MCF 10A (cell line): ENCODE measurements around the gene UACA. TPM values are rescaled to one million over a fixed set of nuclear protein-coding genes. Genes with fewer than 3 reads are reported as not detected.

Experiments
- BruUV-seq: library from RNA; stranded (reverse); fragments of 400-500 nt; replicated peaks from 2 replicates; lab custom pipeline; 2021; lab: Mats Ljungman, UMichigan
- CTCF ChIA-PET: fragments of 300-600 bp; sonication (Branson Sonifier 250); formaldehyde crosslinking; extraction: SDS; loops from one replicate; lab custom pipeline; 2021; ENCODE audit warnings: antibody characterized with exemption, inconsistent platforms; lab: Yijun Ruan, JAX
- POLR2A ChIA-PET: fragments of 300-600, 350-650 bp; sonication (Branson Sonifier 250); formaldehyde crosslinking; extraction: SDS; loops from one replicate; lab custom pipeline; 2020; ENCODE audit warnings: antibody characterized with exemption, inconsistent platforms; lab: Yijun Ruan, JAX
- DNase-seq: peaks from one replicate; pipeline ENCODE4 v3.0.0-alpha.2; 2018; ENCODE audit not compliant: unreplicated experiment
- H3K27ac Mint-ChIP-seq: one replicate; pipeline ENCODE4 v1.8.0; 2022; ENCODE audit warnings: mild to moderate bottlenecking, low read depth, mixed read lengths; ENCODE audit not compliant: unreplicated experiment
- H3K27me3 Mint-ChIP-seq: one replicate; pipeline ENCODE4 v1.8.0; 2022; ENCODE audit warnings: mixed read lengths; ENCODE audit not compliant: insufficient read depth, unreplicated experiment
- H3K36me3 Mint-ChIP-seq: one replicate; pipeline ENCODE4 v1.8.0; 2022; ENCODE audit warnings: mild to moderate bottlenecking, moderate library complexity, mixed read lengths; ENCODE audit not compliant: insufficient read depth, unreplicated experiment
- H3K4me1 Mint-ChIP-seq: one replicate; pipeline ENCODE4 v1.8.0; 2022; ENCODE audit warnings: mixed read lengths; ENCODE audit not compliant: insufficient read depth, unreplicated experiment
- H3K4me3 Mint-ChIP-seq: one replicate; pipeline ENCODE4 v1.8.0; 2022; ENCODE audit warnings: mild to moderate bottlenecking, moderate library complexity, mixed read lengths; ENCODE audit not compliant: unreplicated experiment
- H3K9me3 Mint-ChIP-seq: one replicate; pipeline ENCODE4 v1.8.0; 2022; ENCODE audit warnings: mixed read lengths; ENCODE audit not compliant: unreplicated experiment
- intact Hi-C: fragments of 100-400 bp; cut with micrococcal nuclease; formaldehyde crosslinking; loops from 2 replicates; pipeline ENCODE4 v1.14.1; 2022
- total RNA-seq: library from RNA; stranded (reverse); gene quantifications from 2 replicates; pipeline ENCODE4 v1.2.3, GENCODE V29; 2022
- TF ChIP-seq, protein P1 (sequence below): fragments of 200-600 bp; IDR thresholded peaks from one replicate; pipeline ENCODE4 v1.8.0; 2022; ENCODE audit warnings: antibody characterized with exemption, mild to moderate bottlenecking; ENCODE audit not compliant: unreplicated experiment

UACA gene
- total RNA-seq, 1 experiment from 2014 or later: 37.0 TPM

DNA sequence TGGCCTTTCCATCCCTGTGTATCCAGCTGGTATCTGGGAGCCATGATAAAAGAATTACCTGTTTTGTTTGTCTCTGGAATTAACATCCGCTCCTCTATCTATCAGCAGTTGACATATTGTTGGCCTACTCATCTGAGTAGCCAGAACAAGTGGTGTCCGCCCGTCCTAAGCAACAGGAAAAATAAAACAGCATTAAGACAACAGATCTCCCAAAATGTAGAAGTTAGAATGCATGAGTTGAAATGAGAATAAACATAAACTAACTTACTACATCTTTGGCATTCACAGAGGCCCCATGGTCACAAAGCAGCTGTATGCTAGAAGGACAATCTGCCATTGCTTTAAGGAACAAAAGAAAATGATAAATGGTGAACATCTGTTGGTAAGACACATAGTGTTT lies 75.9 kb downstream of the UACA start:
- ChIA-PET CTCF (interaction anchor here (0.5 to 2.0 kb wide), 3 partner anchors 14 to 137 kb away, joined by 3 to 6 read pairs (median 4); no protein-coding TSS in a partner anchor), POLR2A (no interaction called here)
- peaks cover 10% of the 10 kb centered on the region for H3K4me1 Mint-ChIP-seq
- no peaks in the 10 kb centered on the region for H3K9me3 Mint-ChIP-seq
- H3K27ac Mint-ChIP-seq: peak overlapping the region; percentile 32
- BruUV-seq: no TSS peak
- H3K36me3 Mint-ChIP-seq: peaks cover 6% of the 10 kb centered on the region
- H3K4me3 Mint-ChIP-seq: no peak overlapping the region
- intact Hi-C loops: no loop called here
- TF ChIP-seq, protein P1, sequence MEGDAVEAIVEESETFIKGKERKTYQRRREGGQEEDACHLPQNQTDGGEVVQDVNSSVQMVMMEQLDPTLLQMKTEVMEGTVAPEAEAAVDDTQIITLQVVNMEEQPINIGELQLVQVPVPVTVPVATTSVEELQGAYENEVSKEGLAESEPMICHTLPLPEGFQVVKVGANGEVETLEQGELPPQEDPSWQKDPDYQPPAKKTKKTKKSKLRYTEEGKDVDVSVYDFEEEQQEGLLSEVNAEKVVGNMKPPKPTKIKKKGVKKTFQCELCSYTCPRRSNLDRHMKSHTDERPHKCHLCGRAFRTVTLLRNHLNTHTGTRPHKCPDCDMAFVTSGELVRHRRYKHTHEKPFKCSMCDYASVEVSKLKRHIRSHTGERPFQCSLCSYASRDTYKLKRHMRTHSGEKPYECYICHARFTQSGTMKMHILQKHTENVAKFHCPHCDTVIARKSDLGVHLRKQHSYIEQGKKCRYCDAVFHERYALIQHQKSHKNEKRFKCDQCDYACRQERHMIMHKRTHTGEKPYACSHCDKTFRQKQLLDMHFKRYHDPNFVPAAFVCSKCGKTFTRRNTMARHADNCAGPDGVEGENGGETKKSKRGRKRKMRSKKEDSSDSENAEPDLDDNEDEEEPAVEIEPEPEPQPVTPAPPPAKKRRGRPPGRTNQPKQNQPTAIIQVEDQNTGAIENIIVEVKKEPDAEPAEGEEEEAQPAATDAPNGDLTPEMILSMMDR: no peak
- no peak for DNase-seq
- H3K27me3 Mint-ChIP-seq: no peaks in the 10 kb centered on the region

DNA sequence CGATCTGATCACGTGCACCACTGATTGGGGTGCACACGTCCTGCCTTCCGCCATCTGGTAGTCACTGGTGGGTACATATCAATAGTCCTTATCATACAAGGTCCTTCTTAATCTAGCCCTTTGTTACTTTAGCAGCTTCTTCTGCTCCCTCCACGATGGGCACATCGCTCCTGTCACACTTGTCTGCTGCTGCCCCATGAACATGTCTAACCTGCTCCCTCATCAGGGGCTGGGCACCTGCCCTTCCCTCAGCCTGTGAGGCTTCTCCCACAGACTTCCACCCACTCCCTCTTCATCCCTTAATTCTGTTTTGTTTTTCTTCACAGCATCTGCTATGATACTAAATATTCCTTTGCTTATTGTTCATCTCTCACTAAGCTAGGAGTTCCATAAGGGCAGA lies 82.5 kb downstream of the UACA start:
- intact Hi-C loops: no loop called here
- no peaks in the 10 kb centered on the region for H3K9me3 Mint-ChIP-seq

DNA sequence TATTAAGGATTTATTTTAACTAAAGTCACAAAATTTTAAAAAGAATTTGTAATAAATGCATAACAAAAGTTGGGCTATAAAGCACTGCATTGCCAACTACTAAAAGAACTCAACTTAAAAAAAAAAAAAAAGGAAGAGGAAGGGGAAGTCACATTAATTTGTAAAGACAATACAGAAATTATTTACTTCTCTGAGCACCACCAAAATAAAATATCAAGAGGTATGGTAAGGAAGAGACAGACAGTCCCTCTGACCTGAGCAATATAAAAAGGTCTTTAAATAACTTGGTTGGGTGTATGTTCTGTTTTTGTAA lies 83.5 kb downstream of the UACA start:
- Mint-ChIP-seq H3K27ac (peak overlapping the region; percentile 58), H3K36me3 (peaks cover 30% of the 10 kb centered on the region)
- no TSS peak for BruUV-seq

More for the DNA sequence above, 82.5 kb downstream of the UACA start:
- CTCF ChIA-PET: interaction anchor here (1.1 to 6.7 kb wide), 7 partner anchors 10 to 194 kb away, joined by 4 to 93 read pairs (median 6); no protein-coding TSS in a partner anchor
- POLR2A ChIA-PET: no interaction called here
- peaks cover 26% of the 10 kb centered on the region for H3K36me3 Mint-ChIP-seq
- no TSS peak for BruUV-seq
- TF ChIP-seq, protein P1: no peak
- no peak overlapping the region for H3K4me3 Mint-ChIP-seq
- H3K27ac Mint-ChIP-seq: no peak overlapping the region
- DNase-seq: no peak
- H3K4me1 Mint-ChIP-seq: no peaks in the 10 kb centered on the region
- no peaks in the 10 kb centered on the region for H3K27me3 Mint-ChIP-seq

DNA sequence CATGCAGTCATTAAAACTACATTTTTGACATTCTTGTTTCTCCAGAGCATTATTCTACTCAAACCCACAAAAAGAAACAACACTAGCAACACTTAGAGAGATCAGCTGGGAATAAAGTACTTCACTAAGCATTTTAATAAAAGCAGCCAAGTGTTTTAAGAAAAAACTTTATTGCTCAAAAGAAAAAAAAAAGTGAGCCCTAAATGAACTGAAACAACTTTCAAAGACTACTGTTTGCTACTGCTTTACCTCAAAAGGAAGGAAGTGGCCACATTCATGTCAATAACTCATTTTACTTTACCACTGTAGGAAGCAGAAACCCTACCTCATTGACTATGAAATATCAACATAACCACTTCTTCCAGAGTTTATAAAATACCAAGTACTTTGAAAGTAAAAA lies 91.3 kb downstream of the UACA start:
- intact Hi-C loops: loop anchor here (10.0 kb wide), 1 partner anchor 1197 kb away; no protein-coding TSS in a partner anchor
- no peak overlapping the region for H3K27ac Mint-ChIP-seq
- TF ChIP-seq, protein P1: no peak
- H3K4me1 Mint-ChIP-seq: no peaks in the 10 kb centered on the region
- no peaks in the 10 kb centered on the region for H3K27me3 Mint-ChIP-seq
- H3K4me3 Mint-ChIP-seq: no peak overlapping the region
- BruUV-seq: no TSS peak
- CTCF ChIA-PET: interaction anchor here (1.4 to 3.2 kb wide), 3 partner anchors 51 to 143 kb away, joined by 3 to 19 read pairs (median 16); no protein-coding TSS in a partner anchor
- DNase-seq: no peak
- no peaks in the 10 kb centered on the region for H3K9me3 Mint-ChIP-seq
- H3K36me3 Mint-ChIP-seq: peaks cover 17% of the 10 kb centered on the region
- POLR2A ChIA-PET: interaction anchor here (1.4 kb wide), 1 partner anchor 139 kb away, joined by 3 read pairs; no protein-coding TSS in a partner anchor

More for the DNA sequence above, 83.5 kb downstream of the UACA start:
- ChIA-PET CTCF (interaction anchor here (0.6 to 6.7 kb wide), 17 partner anchors 11 to 770 kb away, joined by 3 to 93 read pairs (median 4); no protein-coding TSS in a partner anchor), POLR2A (interaction anchor here (0.7 to 1.8 kb wide), 5 partner anchors 11 to 195 kb away, joined by 3 to 7 read pairs (median 4); partner anchors contain the start of gene UACA)
- no peak for DNase-seq
- TF ChIP-seq, protein P1: no peak
- intact Hi-C loops: loop anchor here (1.0 to 10.0 kb wide), 5 partner anchors 42 to 1205 kb away; partner anchors contain the start of genes LRRC49 and THAP10
- Mint-ChIP-seq H3K4me3 (no peak overlapping the region), H3K27me3 (no peaks in the 10 kb centered on the region), H3K4me1 (no peaks in the 10 kb centered on the region), H3K9me3 (no peaks in the 10 kb centered on the region)
